DOHH2 (cell line): Measurements from ENCODE around the gene ADCY5.

ENCODE experiments used
- CTCF ChIP-seq: fragments of 200-600 bp; sonication (generic); IDR thresholded peaks from one replicate; pipeline ENCODE4 v1.5.1; 2014; ENCODE audit warnings: antibody characterized with exemption, mild to moderate bottlenecking, low read depth, low read length; ENCODE audit not compliant: poor library complexity, severe bottlenecking
- EZH2phosphoT487 ChIP-seq: fragments of 200-600 bp; sonication (generic); IDR thresholded peaks from 2 replicates; pipeline ENCODE4 v1.6.1; 2017; ENCODE audit warnings: borderline replicate concordance, mild to moderate bottlenecking, antibody characterized with exemption, low read length, moderate library complexity, mixed read lengths

GRCh38 chr3:123313889-123314288 lies 135.0 kb downstream of the ADCY5 start:
- TF ChIP-seq CTCF (no peak), EZH2phosphoT487 (no peak)
